HG02852 (cell line): ENCODE data around the gene CHKB.
A peak's percentile ranks its signal among the peaks of the same experiment; 100 is the strongest.

ENCODE experiments used
- ATAC-seq: cut with Tn5 transposase; IDR thresholded peaks from one replicate; pipeline ENCODE4 v1.9.1; 2021; ENCODE audit warnings: mild to moderate bottlenecking, moderate library complexity; ENCODE audit not compliant: unreplicated experiment

The CHKB gene

DNA sequence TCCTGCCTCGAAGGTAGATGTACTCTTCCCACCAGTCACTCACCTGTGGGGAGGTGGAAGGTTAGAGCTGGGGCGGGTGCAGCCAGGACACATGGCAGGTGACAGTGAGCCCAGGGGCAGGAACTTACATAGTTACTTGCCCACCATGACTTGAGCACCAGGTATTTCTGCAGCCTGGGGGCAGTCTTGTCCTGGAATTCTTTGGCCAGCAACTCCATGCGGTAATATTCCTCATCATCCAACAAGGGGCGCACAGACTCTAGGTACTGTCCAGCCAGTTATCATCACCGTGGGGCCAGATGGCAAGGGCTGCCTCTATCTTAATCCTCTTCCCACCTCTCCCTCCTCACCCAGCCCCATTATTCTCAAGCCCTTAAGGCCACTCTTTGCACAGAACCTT lies 6.6 kb downstream of the CHKB start:
- no peak for ATAC-seq

DNA sequence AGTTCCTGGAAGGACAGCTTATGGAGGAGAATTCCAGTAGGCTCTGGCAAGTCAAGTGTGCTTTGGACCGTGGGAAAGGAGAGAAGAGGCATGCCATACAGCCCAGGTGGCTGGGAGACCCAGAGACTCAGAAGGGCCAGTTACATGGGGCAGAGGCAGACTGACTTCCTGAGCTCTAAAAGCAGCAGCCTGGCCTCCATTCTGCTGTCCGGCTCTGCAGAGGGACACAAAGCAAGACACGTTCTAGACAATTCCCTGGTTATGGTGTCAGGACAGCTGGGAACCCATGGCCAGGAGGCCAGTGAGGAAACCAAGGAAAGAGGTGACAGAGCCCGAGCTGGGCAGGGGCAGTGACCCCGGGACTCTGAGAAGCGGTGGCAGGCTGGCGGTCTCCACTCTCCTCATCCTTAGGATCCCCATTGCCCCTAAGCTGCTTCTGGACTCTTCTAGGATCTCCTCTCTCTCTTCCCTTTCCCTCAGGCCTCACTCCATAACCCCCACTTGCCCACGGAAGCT lies 7.2 kb downstream of the CHKB start:
- no peak for ATAC-seq

DNA sequence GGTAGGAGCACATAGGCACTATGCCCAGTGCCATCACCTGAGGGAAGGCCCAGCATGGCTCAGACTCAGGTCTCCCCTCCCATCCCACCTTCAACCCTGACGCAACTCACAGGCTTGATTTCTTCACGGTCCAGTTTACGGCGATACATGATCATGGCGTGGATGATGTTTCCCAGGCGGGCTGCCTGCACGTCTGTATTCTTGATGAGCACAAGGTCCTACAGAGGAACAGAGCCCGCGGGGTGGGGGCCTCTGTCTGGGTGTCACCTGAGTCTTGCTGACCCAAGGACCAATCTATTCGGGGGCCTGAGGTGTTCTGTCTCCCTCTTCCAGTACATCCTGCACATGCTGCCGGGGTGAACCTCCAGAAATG lies 8.3 kb downstream of the CHKB start:
- ATAC-seq = no peak

GRCh38 chr22:50573491-50574382 lies 8.9 kb downstream of the CHKB start:
- ATAC-seq = no peak

DNA sequence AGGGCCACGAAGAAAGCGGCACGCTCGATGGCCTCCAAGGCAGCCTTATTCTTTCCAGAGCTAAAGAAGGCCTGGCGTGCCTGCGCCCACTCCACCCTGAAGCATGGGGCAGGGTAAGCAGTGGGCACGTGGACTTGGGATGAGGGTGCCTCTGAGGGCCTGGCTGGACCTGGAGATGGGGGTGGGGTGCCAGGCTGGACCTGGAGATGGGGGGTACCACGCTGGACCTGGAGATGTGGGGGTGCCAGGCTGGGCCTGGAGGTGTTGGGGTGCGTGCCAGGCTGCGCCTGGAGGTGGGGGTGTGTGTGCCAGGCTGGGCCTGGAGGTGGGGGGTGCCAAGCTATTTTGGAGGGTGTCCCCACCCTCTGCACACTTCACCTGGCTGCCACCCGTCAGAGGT lies 9.7 kb downstream of the CHKB start:
- ATAC-seq = no peak

GRCh38 chr22:50571264-50572175 lies 11.1 kb downstream of the CHKB start:
- ATAC-seq = no peak

GRCh38 chr22:50570861-50571260 lies 11.8 kb downstream of the CHKB start:
- ATAC-seq = no peak

- no peak for ATAC-seq
These were observed 12.6 kb downstream of the CHKB start for GRCh38 chr22:50569896-50570535.

DNA sequence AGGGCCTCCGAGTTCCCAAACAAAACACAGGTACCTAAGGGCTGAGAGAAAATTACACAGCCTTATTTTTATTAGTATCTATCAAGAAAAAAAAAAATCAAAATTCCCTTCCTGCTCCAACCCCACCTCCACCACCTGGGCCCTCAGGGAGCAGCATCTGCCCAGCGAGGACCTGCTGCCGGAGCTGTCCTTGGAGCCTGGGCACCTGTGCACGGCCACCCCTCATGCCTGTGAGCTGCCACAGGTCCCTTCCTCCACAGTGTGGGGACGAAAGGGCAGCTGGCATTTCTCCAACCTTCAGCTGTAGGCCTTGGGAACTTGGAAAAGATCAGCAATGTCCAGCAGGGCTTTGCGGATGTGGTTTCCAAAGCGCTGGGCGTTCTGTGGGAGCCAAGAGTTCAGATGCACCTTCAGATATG lies 13.6 kb downstream of the CHKB start:
- ATAC-seq = no peak

- ATAC-seq = no peak
These were observed 14.0 kb downstream of the CHKB start for GRCh38 chr22:50568626-50569025.

GRCh38 chr22:50567721-50568252 lies 14.9 kb downstream of the CHKB start:
- no peak for ATAC-seq

GRCh38 chr22:50564289-50564688 lies 18.4 kb downstream of the CHKB start:
- ATAC-seq = no peak

DNA sequence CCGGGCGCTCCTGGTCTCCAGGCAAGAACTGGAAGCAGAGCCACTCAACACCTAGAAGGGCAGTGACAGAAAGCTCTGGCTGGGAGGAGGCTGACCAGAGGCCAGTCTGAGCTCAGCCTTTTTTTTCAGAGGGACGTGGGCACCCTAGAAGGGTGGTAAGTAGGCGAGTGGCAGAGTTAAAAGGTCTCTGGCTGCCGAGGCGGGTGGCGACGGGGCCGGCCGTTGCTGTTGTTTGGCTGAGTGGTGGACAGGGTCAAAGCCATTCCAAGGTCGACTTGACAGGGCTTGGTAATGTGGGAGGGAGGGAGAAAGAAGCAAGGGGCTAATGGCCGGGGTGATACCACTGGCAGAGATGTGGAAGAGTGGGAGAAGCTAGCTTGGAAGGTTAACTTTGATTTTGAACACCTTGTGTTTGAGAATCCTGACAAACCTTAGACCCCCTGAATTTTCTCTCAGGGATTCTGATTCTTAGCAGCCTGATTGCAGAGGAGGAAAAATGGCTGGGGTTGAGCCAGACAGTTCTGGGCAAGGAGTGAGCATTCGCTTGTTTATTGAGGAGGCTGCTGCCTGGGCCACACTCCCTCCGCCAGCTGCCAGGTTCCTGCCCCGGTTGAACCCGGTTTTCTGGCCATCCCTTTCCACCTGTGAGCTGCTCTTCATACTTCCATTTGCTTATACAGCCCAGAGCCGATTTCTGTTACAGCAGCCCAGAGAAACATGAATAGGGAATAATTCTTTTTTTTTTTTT lies 19.1 kb downstream of the CHKB start:
- no peak for ATAC-seq

DNA sequence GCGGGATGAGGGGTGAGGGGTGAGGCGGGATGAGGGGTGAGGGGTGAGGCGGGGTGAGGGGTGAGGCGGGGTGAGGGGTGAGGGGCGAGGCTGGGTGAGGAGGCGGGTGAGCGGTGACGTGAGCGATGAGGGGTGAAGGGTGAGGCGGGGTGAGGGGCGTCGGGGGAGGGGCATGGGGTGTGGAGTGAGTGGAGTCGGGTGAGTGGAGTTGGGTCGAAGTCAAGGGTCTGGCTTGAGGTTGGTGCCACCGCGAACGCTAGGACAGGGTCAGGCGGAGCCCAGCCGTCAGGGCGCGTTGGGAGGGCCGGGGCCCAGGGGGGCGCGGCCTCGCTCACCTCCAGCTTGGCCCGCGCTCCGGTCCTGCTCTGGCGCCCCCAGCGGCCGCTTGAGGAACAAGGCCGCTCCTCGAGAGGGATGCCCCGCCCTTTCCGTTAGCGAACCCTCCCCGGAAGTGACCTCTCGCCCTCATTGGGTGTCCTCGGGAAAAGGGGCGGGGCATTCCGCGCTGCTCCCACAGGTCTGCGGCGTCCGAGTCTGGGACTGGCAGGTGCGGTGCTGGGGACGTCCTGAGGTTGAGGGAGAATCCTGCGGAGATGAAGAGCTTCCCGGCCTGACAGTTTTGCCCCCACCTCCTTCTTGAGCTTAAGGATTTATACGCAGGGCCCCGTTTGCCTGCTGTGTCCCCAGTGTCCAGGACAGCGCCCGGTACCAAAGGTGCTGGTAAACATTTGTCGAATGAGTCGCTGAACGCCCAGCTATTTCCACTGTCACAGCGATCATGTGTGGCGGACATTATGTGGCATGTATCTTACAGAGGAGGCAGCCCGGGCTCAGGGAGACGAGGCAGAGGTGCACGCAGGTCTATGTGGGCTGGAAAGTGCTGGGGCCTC lies 19.9 kb downstream of the CHKB start, which contains the start of gene SYCE3:
SYCE3 (minus strand) TSS at position 397 of the 890 bp plus-strand sequence. CDS start 6,514 bp downstream, outside the sequence.
- ATAC-seq = peak; percentile 91

- no peak for ATAC-seq
These were observed 21.0 kb downstream of the CHKB start for GRCh38 chr22:50561401-50562358.

GRCh38 chr22:50560034-50560433 lies 22.6 kb downstream of the CHKB start:
- ATAC-seq = no peak

DNA sequence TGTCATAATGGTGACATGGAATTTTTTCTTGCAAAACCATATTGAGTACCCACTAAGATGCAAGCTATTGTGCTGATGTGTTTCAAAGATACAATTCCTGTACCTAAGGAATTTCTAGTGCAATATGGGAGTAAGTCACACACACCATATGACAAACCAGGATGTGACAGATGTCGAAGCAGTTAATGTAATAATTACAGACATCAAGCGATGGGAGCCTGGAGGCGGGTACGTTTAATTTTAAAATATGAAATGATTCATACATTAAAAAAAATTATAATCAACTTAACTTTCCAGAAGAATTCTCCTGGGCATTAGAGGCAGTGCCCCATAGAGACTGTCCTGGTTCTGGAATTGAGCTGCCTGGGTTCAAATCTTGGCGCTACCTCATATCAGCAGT lies 25.9 kb downstream of the CHKB start:
- ATAC-seq = no peak

DNA sequence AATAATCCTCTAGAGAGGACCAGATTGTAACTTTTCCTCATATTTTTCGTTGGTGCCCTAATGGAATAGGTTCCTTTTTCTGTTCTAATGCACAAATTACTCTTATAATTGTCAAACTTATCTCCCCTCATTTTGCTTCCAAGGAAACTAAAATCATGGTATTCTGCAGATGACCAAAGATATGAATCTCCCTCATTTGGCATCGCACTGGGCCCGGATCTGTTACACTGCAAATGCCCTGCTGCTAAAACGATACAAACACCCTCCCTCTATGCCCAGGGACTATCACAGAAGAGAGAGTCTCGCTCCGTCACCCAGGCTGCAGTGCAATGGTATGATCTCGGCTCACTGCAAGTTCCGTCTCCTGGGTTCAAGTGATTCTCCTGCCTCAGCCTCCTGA lies 29.3 kb downstream of the CHKB start:
- no peak for ATAC-seq
